GM19023 (cell line): Measurements from ENCODE around the gene ARMC6.
"Not testable (repeated sequence)": the region's sequence is repeated elsewhere in the genome, so short reads cannot be mapped to it uniquely, and the experiment has no call there.

Experiments used
- ATAC-seq: cut with Tn5 transposase; IDR thresholded peaks from one replicate; pipeline ENCODE4 v1.9.1; 2021; ENCODE audit warnings: mild to moderate bottlenecking, moderate library complexity; ENCODE audit not compliant: unreplicated experiment

ARMC6 gene

DNA sequence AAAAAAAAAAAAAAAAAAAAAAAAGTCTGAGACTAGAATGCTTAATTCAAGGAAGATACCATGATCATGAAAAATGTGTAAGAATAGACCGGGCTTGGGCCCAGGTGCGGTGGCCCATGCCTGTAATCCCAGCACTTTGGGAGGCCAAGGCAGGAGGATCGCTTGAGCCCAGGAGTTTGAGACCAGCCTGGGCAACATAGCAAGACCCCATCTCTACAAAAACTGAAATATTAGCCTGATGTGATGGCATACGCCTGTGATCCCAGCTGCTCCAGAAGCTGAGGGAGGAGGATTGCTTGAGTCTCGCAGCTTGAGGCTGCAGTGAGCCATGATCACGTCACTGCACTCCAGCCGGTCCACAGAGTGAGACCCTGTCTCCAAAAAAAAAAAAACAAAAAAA lies 73.5 kb downstream of the ARMC6 start:
- ATAC-seq: not testable (repeated sequence)

DNA sequence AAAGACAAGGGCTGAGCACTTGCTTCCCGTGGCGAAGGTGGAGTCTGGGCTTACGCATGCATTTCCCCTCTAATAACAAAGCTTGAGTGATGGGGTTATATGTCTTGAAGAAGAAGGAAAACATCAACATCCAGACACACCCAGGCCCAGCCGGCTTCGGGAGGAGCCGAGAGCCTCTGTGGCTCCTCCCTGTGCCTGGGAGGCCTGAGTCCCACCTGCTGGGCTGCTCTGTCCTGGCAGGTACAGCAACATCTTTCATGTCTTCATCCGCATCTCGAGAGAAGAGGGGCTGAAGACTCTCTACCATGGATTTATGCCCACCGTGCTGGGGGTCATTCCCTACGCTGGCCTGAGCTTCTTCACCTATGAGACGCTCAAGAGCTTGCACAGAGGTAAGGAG lies 74.3 kb downstream of the ARMC6 start:
- ATAC-seq: no peak
